DND-41 (cell line): Measurements from ENCODE around the gene CST11.
"Not testable (repeated sequence)": the region's sequence is repeated elsewhere in the genome, so short reads cannot be mapped to it uniquely, and the experiment has no call there.

Source experiments
- ATAC-seq: fragments of 200-7000 bp; cut with Tn5 transposase; 3 replicates; pipeline ENCODE4 v1.9.1; 2021; ENCODE audit warnings: low read depth; ENCODE audit not compliant: insufficient read depth
- DNase-seq: peaks from one replicate; pipeline ENCODE4 v3.0.0-alpha.2; 2020
- H2AFZ ChIP-seq: 2 replicates; pipeline ENCODE4 v1.6.0; 2012; ENCODE audit warnings: low read depth, low read length
- H3K27ac ChIP-seq: 2 replicates; pipeline ENCODE4 v1.5.1; 2012; ENCODE audit warnings: low read length, inconsistent platforms
- H3K27me3 ChIP-seq: fragments of 200-600 bp; sonication (generic); 2 replicates; pipeline ENCODE4 v1.6.0; 2012; ENCODE audit warnings: low read length, mild to moderate bottlenecking, inconsistent platforms; ENCODE audit not compliant: insufficient read depth, poor library complexity
- H3K36me3 ChIP-seq: 2 replicates; pipeline ENCODE4 v1.5.1; 2012; ENCODE audit warnings: low read length, inconsistent platforms; ENCODE audit not compliant: insufficient read depth
- H3K4me1 ChIP-seq: 2 replicates; pipeline ENCODE4 v1.5.1; 2012; ENCODE audit warnings: mild to moderate bottlenecking, low read length; ENCODE audit not compliant: insufficient read depth
- H3K4me2 ChIP-seq: 2 replicates; pipeline ENCODE4 v1.6.0; 2012; ENCODE audit warnings: mild to moderate bottlenecking, moderate library complexity, low read length, inconsistent platforms; ENCODE audit not compliant: insufficient read depth
- H3K4me3 ChIP-seq, 2 experiments: fragments of 200-600 bp in 1 of 2; shearing (Covaris generic) in 1 of 2; 2 replicates each; pipeline ENCODE4 v1.5.1; 2012 to 2016; ENCODE audit warnings: inconsistent platforms in 2 of 2, low read length in 2 of 2, mild to moderate bottlenecking in 2 of 2, low read depth in 1 of 2, moderate library complexity in 1 of 2
- H3K79me2 ChIP-seq: 2 replicates; pipeline ENCODE4 v1.6.0; 2012; ENCODE audit warnings: low read length, inconsistent platforms; ENCODE audit not compliant: insufficient read depth
- H3K9ac ChIP-seq: 2 replicates; pipeline ENCODE4 v1.6.0; 2012; ENCODE audit warnings: low read depth, mild to moderate bottlenecking, inconsistent platforms, low read length, moderate library complexity
- H3K9me3 ChIP-seq: 2 replicates; pipeline ENCODE4 v1.5.1; 2012; ENCODE audit warnings: low read length, moderate library complexity, mild to moderate bottlenecking, inconsistent platforms; ENCODE audit not compliant: insufficient read depth, severe bottlenecking
- H4K20me1 ChIP-seq: 2 replicates; pipeline ENCODE4 v1.6.0; 2012; ENCODE audit warnings: low read length; ENCODE audit not compliant: insufficient read depth
- EZH2 ChIP-seq: IDR thresholded peaks from 3 replicates; pipeline ENCODE4 v1.6.1; 2012; ENCODE audit warnings: borderline replicate concordance, low read depth, mild to moderate bottlenecking, moderate library complexity, low read length, inconsistent platforms; ENCODE audit not compliant: severe bottlenecking
- TF ChIP-seq, protein P1 (sequence below): IDR thresholded peaks from 2 replicates; pipeline ENCODE4 v1.5.1; 2012; ENCODE audit warnings: borderline replicate concordance, low read length, moderate library complexity, mild to moderate bottlenecking; ENCODE audit not compliant: poor library complexity, severe bottlenecking; ENCODE audit errors: extremely low read depth

CST11 gene

DNA sequence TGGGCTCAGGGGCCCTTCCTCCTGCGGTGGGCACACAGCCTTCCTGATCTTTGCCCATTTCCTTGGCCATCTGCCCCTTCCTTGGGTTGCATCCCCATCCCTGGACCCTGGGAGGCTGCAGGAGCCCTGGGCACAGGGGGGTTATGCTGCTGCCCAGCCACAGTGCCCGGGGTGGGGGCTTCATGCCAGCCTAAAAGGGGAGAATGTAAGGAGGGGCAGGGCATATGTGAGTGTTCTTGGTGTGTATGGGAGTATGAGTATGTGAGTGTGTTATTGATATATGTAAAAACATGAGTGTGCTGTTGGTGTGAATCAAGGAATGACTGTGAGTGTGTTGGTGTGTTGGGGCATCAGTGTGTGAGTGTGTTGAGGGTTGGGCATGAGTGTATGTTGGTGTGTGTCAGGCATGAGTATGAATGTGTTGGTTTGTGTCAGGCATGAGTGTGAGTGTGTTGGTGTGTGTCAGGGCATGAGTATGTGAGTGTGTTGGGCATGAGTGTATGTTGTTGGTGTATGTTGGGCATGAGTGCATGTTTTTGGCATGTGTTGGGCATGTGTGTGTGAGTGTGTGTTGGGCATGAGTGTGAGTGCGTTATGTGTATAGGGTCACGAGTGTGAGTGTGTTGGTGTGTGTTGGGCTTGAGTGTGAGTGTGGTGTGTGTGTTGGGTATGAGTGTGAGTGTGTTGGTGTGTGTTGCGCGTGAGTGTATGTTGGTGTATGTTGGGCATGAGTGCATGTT is 23.5 kb upstream of the CST11 start:
- H3K9me3 ChIP-seq = no peaks in the 10 kb centered on the region
- H3K4me1 ChIP-seq = no peaks in the 10 kb centered on the region
- TF ChIP-seq, protein P1, sequence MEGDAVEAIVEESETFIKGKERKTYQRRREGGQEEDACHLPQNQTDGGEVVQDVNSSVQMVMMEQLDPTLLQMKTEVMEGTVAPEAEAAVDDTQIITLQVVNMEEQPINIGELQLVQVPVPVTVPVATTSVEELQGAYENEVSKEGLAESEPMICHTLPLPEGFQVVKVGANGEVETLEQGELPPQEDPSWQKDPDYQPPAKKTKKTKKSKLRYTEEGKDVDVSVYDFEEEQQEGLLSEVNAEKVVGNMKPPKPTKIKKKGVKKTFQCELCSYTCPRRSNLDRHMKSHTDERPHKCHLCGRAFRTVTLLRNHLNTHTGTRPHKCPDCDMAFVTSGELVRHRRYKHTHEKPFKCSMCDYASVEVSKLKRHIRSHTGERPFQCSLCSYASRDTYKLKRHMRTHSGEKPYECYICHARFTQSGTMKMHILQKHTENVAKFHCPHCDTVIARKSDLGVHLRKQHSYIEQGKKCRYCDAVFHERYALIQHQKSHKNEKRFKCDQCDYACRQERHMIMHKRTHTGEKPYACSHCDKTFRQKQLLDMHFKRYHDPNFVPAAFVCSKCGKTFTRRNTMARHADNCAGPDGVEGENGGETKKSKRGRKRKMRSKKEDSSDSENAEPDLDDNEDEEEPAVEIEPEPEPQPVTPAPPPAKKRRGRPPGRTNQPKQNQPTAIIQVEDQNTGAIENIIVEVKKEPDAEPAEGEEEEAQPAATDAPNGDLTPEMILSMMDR = no peak
- no peak for TF ChIP-seq EZH2
- no peak for DNase-seq
- H3K79me2 ChIP-seq = no peaks in the 10 kb centered on the region
- H3K4me2 ChIP-seq = no peak overlapping the region
- H4K20me1 ChIP-seq = no peaks in the 10 kb centered on the region
- ATAC-seq = no peak
- H3K4me3 ChIP-seq = no peak overlapping the region
- peaks cover 10% of the 10 kb centered on the region for H3K27me3 ChIP-seq
- H3K9ac ChIP-seq = no peak overlapping the region
- H3K36me3 ChIP-seq = no peaks in the 10 kb centered on the region
- no peak overlapping the region for H2AFZ ChIP-seq
- no peak overlapping the region for H3K27ac ChIP-seq

GRCh38 chr20:23475395-23475794 is 22.7 kb upstream of the CST11 start:
- no peak overlapping the region for H3K4me3 ChIP-seq
- H2AFZ ChIP-seq = no peak overlapping the region
- no peak overlapping the region for H3K9ac ChIP-seq
- H3K36me3 ChIP-seq = no peaks in the 10 kb centered on the region
- H3K9me3 ChIP-seq = no peaks in the 10 kb centered on the region
- no peak overlapping the region for H3K4me2 ChIP-seq
- H3K27me3 ChIP-seq = peaks cover 10% of the 10 kb centered on the region
- no peaks in the 10 kb centered on the region for H3K79me2 ChIP-seq
- ATAC-seq (no peak), DNase-seq (no peak)
- no peaks in the 10 kb centered on the region for H3K4me1 ChIP-seq
- H4K20me1 ChIP-seq = no peaks in the 10 kb centered on the region
- H3K27ac ChIP-seq = no peak overlapping the region
- no peak for TF ChIP-seq EZH2

- ATAC-seq = not testable (repeated sequence)
These were observed 20.6 kb upstream of the CST11 start for GRCh38 chr20:23473293-23473692.

DNA sequence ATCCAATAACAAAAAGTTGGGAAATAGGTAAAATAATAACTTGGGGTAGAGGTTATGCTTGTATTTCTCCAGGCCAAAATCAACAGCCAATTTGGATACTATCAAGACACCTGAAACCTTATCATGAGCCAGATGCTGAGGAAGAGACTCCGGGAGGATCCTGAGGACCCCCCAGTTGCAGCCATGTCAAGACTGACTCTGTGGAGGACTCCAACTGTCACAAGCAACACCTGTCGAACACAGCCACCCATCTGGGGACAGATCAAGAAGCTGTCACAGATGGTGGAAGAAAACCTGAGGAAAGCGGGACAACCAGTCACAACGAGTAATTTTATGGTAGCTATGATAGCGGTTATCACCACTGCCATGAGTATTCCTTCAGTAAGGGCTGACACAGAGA is 19.6 kb upstream of the CST11 start:
- H3K4me3 ChIP-seq, H3K9ac ChIP-seq, H3K9me3 ChIP-seq, H2AFZ ChIP-seq, ATAC-seq, H3K4me1 ChIP-seq, H3K27ac ChIP-seq, H3K36me3 ChIP-seq, H4K20me1 ChIP-seq, H3K79me2 ChIP-seq, DNase-seq, H3K27me3 ChIP-seq, H3K4me2 ChIP-seq: not testable (repeated sequence)

More at GRCh38 chr20:23473293-23473692, 20.6 kb upstream of the CST11 start:
- not testable (repeated sequence) for H3K27me3 ChIP-seq, H3K4me1 ChIP-seq, H2AFZ ChIP-seq, H4K20me1 ChIP-seq, H3K9me3 ChIP-seq, H3K27ac ChIP-seq, H3K79me2 ChIP-seq, H3K4me2 ChIP-seq, H3K9ac ChIP-seq, H3K36me3 ChIP-seq, DNase-seq, H3K4me3 ChIP-seq

GRCh38 chr20:23466961-23467360 is 14.3 kb upstream of the CST11 start:
- H3K4me3 ChIP-seq, H4K20me1 ChIP-seq, H3K27me3 ChIP-seq, H3K27ac ChIP-seq, H3K9ac ChIP-seq, H3K36me3 ChIP-seq, H2AFZ ChIP-seq, DNase-seq, H3K4me1 ChIP-seq, H3K79me2 ChIP-seq, H3K4me2 ChIP-seq, ATAC-seq: not testable (repeated sequence)
- peaks cover 16% of the 10 kb centered on the region for H3K9me3 ChIP-seq
